HepG2 (cell line): Measurements from ENCODE around the gene YAP1. TPM values are rescaled to one million over a fixed set of nuclear protein-coding genes. Genes with fewer than 3 reads are reported as not detected.

Source experiments
- ATF2 ChIP-seq: sonication (generic); formaldehyde crosslinking; IDR thresholded peaks from 2 replicates; pipeline ENCODE4 v1.4.0; 2020; ENCODE audit warnings: missing genetic modification reagents
- ATF6 ChIP-seq: sonication (generic); formaldehyde crosslinking; conservative IDR thresholded peaks from 2 replicates; pipeline ENCODE4 v1.4.0; 2020; ENCODE audit warnings: missing genetic modification reagents
- CTCF ChIP-seq: sonication (generic); formaldehyde crosslinking; IDR thresholded peaks from 2 replicates; pipeline ENCODE4 v1.5.0; 2020; ENCODE audit warnings: mild to moderate bottlenecking, missing genetic modification reagents, moderate library complexity
- DZIP1 ChIP-seq: sonication (generic); formaldehyde crosslinking; IDR thresholded peaks from 2 replicates; pipeline ENCODE4 v1.5.0; 2020; ENCODE audit warnings: mild to moderate bottlenecking, missing genetic modification reagents
- FUBP1 ChIP-seq: sonication (generic); formaldehyde crosslinking; IDR thresholded peaks from 2 replicates; pipeline ENCODE4 v1.5.1; 2020; ENCODE audit warnings: missing genetic modification reagents, mild to moderate bottlenecking, borderline replicate concordance
- HOXA3 ChIP-seq: sonication (generic); formaldehyde crosslinking; IDR thresholded peaks from 2 replicates; pipeline ENCODE4 v1.5.0; 2020; ENCODE audit warnings: missing genetic modification reagents
- PHB2 ChIP-seq: fragments of 450-650 bp; IDR thresholded peaks from 2 replicates; pipeline ENCODE4 v1.6.1; 2018; ENCODE audit not compliant: partially characterized antibody
- RXRB ChIP-seq: IDR thresholded peaks from 2 replicates; pipeline ENCODE4 v1.6.1; 2016; ENCODE audit warnings: borderline replicate concordance, missing genetic modification reagents, missing compliant biosample characterization
- TOPORS ChIP-seq: sonication (generic); formaldehyde crosslinking; IDR thresholded peaks from 2 replicates; pipeline ENCODE4 v1.8.0; 2023; ENCODE audit warnings: mild to moderate bottlenecking, missing genetic modification reagents
- TSC22D2 ChIP-seq: sonication (generic); formaldehyde crosslinking; IDR thresholded peaks from 2 replicates; pipeline ENCODE4 v1.5.1; 2020; ENCODE audit warnings: missing genetic modification reagents, mild to moderate bottlenecking, borderline replicate concordance
- ZBTB7B ChIP-seq: sonication (generic); formaldehyde crosslinking; IDR thresholded peaks from 2 replicates; pipeline ENCODE4 v1.4.0; 2020; ENCODE audit warnings: missing genetic modification reagents
- ZFAT ChIP-seq: sonication (generic); formaldehyde crosslinking; conservative IDR thresholded peaks from 2 replicates; pipeline ENCODE4 v1.8.1; 2023; ENCODE audit warnings: missing genetic modification reagents, inconsistent platforms
- ZNF12 ChIP-seq: sonication (generic); formaldehyde crosslinking; IDR thresholded peaks from 2 replicates; pipeline ENCODE4 v1.5.0; 2020; ENCODE audit warnings: missing genetic modification reagents
- ZNF138 ChIP-seq: sonication (generic); formaldehyde crosslinking; IDR thresholded peaks from 2 replicates; pipeline ENCODE4 v1.5.0; 2020; ENCODE audit warnings: mild to moderate bottlenecking, low read depth, missing genetic modification reagents
- ZNF256 ChIP-seq: sonication (generic); formaldehyde crosslinking; conservative IDR thresholded peaks from 2 replicates; pipeline ENCODE4 v1.4.0; 2020; ENCODE audit warnings: missing genetic modification reagents
- ZNF280B ChIP-seq: sonication (generic); formaldehyde crosslinking; IDR thresholded peaks from 2 replicates; pipeline ENCODE4 v1.5.0; 2020; ENCODE audit warnings: missing genetic modification reagents, mild to moderate bottlenecking, borderline replicate concordance
- ZNF781 ChIP-seq: sonication (generic); formaldehyde crosslinking; IDR thresholded peaks from 2 replicates; pipeline ENCODE4 v1.5.1; 2020; ENCODE audit warnings: borderline replicate concordance, mild to moderate bottlenecking, missing genetic modification reagents; ENCODE audit errors: not compliant biosample characterization
- polyA plus RNA-seq, 8 experiments: library from polyadenylated mRNA; depleted of rRNA in 3 of 8; stranded (reverse) in 7 of 8; unstranded in 1 of 8; fragments of >200 nt; fragmentation: Illumina TruSeq in 4 of 8; extraction: Trizol in 4 of 8; gene quantifications; 2 replicates each; pipeline versions ENCODE4 v1.2.1 to v1.2.3, GENCODE V29; 2011 to 2016; ENCODE audit warnings: low read depth in 4 of 8, missing spikeins in 1 of 8, mixed read lengths in 1 of 8; ENCODE audit not compliant: insufficient read depth in 1 of 8
- total RNA-seq, 5 experiments: library from RNA; depleted of rRNA; stranded (reverse); fragments of >200 nt; fragmentation: Illumina TruSeq; extraction: Trizol; gene quantifications; 2 replicates each; pipeline ENCODE4 v1.2.3, GENCODE V29; 2016; ENCODE audit warnings: low read depth in 1 of 5

Gene YAP1
- total and polyA plus RNA-seq, 2 of the 13 experiments (the other 11 are each of a cell fraction or from before 2014, with no cell fraction given), result 59.5 to 91.0 TPM

GRCh38 chr11:102111787-102112508, 1.7 kb downstream of the YAP1 start (continued):
- no peak for TF ChIP-seq ATF2
- peak; percentile 11; the same call in 1 of the 2 replicates for TF ChIP-seq RXRB (CRISPR knock-in tag)
- no peak for TF ChIP-seq ZFAT (CRISPR knock-in tag)
- TF ChIP-seq FUBP1, result no peak
- TF ChIP-seq ZNF12 (CRISPR knock-in tag), result no peak
- TF ChIP-seq HOXA3 (CRISPR knock-in tag), result no peak
- no peak for TF ChIP-seq ZNF256 (CRISPR knock-in tag)
- no peak for TF ChIP-seq DZIP1 (CRISPR knock-in tag)
- no peak for TF ChIP-seq ATF6 (CRISPR knock-in tag)
- no peak for TF ChIP-seq TSC22D2 (CRISPR knock-in tag)
- peak; percentile 69 for TF ChIP-seq ZNF781
- no peak for TF ChIP-seq CTCF (CRISPR knock-in tag)
- no peak for TF ChIP-seq TOPORS (CRISPR knock-in tag)
- TF ChIP-seq ZNF138 (CRISPR knock-in tag), result no peak
- no peak for TF ChIP-seq PHB2
- TF ChIP-seq ZNF280B, result no peak
- TF ChIP-seq ZBTB7B, result 0 out of 2 replicates have a peak, but pooled peaks have one; percentile 42
